GM12874 (cell line): ENCODE results near the gene TAGAP.

Experiments
- TF ChIP-seq, protein P1 (sequence below): IDR thresholded peaks from 2 replicates; pipeline ENCODE4 v1.5.1; 2011; ENCODE audit warnings: low read depth, mild to moderate bottlenecking, control low read depth, low read length, moderate library complexity; ENCODE audit not compliant: insufficient read depth

The TAGAP gene, protein sequence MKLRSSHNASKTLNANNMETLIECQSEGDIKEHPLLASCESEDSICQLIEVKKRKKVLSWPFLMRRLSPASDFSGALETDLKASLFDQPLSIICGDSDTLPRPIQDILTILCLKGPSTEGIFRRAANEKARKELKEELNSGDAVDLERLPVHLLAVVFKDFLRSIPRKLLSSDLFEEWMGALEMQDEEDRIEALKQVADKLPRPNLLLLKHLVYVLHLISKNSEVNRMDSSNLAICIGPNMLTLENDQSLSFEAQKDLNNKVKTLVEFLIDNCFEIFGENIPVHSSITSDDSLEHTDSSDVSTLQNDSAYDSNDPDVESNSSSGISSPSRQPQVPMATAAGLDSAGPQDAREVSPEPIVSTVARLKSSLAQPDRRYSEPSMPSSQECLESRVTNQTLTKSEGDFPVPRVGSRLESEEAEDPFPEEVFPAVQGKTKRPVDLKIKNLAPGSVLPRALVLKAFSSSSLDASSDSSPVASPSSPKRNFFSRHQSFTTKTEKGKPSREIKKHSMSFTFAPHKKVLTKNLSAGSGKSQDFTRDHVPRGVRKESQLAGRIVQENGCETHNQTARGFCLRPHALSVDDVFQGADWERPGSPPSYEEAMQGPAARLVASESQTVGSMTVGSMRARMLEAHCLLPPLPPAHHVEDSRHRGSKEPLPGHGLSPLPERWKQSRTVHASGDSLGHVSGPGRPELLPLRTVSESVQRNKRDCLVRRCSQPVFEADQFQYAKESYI

GRCh38 chr6:159044899-159045727 lies at the start of gene TAGAP:
Gene TAGAP, minus strand, starts transcription at chr6:159044991. Its CDS starts 845 bp downstream, at chr6:159044146.
- TF ChIP-seq, protein P1, sequence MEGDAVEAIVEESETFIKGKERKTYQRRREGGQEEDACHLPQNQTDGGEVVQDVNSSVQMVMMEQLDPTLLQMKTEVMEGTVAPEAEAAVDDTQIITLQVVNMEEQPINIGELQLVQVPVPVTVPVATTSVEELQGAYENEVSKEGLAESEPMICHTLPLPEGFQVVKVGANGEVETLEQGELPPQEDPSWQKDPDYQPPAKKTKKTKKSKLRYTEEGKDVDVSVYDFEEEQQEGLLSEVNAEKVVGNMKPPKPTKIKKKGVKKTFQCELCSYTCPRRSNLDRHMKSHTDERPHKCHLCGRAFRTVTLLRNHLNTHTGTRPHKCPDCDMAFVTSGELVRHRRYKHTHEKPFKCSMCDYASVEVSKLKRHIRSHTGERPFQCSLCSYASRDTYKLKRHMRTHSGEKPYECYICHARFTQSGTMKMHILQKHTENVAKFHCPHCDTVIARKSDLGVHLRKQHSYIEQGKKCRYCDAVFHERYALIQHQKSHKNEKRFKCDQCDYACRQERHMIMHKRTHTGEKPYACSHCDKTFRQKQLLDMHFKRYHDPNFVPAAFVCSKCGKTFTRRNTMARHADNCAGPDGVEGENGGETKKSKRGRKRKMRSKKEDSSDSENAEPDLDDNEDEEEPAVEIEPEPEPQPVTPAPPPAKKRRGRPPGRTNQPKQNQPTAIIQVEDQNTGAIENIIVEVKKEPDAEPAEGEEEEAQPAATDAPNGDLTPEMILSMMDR, result no peak

GRCh38 chr6:159093609-159094443 lies 49.0 kb upstream of the TAGAP start:
- TF ChIP-seq, protein P1, result no peak

DNA sequence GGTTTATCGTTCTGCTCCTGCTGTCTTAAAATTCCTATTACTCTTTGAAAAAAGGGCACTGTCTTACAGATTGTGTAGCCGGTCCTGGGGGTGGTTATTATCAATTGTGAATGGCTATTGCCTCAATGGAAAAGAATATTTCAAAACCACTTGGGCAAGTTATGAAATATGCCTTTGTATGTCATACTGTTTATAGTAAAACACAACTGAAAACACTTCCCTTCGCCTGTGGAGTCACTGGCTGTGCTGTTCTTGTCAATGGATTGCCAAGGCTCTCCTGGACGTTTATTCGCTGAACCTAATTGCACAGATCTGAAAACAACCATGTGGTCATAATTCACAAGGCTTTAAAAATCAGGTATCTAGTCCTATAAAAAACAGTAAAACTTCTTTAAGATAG lies 47.8 kb upstream of the TAGAP start:
- TF ChIP-seq, protein P1, result no peak

- TF ChIP-seq, protein P1, result no peak
These were observed 46.0 kb upstream of the TAGAP start for GRCh38 chr6:159090530-159091480.

- TF ChIP-seq, protein P1, result no peak
These were observed 45.1 kb upstream of the TAGAP start for GRCh38 chr6:159089909-159090308.

- TF ChIP-seq, protein P1, result no peak
These were observed 44.7 kb upstream of the TAGAP start for GRCh38 chr6:159089443-159089842.
